ENCODE data around the gene PTPRQ.
"Not testable (repeated sequence)": the region's sequence is repeated elsewhere in the genome, so short reads cannot be mapped to it uniquely, and the experiment has no call there.

PTPRQ gene, protein sequence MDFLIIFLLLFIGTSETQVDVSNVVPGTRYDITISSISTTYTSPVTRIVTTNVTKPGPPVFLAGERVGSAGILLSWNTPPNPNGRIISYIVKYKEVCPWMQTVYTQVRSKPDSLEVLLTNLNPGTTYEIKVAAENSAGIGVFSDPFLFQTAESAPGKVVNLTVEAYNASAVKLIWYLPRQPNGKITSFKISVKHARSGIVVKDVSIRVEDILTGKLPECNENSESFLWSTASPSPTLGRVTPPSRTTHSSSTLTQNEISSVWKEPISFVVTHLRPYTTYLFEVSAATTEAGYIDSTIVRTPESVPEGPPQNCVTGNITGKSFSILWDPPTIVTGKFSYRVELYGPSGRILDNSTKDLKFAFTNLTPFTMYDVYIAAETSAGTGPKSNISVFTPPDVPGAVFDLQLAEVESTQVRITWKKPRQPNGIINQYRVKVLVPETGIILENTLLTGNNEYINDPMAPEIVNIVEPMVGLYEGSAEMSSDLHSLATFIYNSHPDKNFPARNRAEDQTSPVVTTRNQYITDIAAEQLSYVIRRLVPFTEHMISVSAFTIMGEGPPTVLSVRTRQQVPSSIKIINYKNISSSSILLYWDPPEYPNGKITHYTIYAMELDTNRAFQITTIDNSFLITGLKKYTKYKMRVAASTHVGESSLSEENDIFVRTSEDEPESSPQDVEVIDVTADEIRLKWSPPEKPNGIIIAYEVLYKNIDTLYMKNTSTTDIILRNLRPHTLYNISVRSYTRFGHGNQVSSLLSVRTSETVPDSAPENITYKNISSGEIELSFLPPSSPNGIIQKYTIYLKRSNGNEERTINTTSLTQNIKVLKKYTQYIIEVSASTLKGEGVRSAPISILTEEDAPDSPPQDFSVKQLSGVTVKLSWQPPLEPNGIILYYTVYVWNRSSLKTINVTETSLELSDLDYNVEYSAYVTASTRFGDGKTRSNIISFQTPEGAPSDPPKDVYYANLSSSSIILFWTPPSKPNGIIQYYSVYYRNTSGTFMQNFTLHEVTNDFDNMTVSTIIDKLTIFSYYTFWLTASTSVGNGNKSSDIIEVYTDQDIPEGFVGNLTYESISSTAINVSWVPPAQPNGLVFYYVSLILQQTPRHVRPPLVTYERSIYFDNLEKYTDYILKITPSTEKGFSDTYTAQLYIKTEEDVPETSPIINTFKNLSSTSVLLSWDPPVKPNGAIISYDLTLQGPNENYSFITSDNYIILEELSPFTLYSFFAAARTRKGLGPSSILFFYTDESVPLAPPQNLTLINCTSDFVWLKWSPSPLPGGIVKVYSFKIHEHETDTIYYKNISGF (N-terminal part only)

DNA sequence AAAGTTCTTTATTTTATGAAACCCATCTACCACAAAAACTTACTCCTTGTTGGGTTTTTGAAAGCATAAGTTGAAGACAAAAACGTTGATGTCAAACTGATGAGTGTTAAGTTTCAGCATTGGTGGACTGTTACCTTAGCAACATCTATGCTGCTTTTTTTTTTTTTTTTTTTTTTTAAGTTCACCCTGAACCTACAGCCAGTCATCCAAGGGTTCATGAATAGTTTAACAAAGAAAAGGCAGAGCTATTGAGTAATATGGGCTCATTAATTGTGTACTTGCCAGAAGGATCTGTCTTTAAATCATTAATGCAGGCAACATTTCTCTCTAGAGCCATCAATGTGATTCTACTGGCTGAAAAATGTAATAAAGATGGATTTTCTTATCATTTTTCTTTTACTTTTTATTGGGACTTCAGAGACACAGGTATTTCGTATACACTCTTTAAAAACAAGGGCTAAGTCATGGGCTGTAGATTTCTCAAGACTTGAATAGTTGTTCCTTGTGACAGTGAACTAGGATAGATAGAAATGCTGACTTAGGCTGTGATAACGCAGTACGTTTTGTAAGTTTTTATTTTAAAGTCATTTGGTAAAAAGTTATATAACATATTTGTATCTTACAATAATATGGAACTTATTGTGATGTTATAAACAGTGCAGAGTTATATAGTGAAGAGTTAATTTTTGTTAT, at the start of gene PTPRQ:
PTPRQ (plus strand) TSS at position 262 of the 693 bp plus-strand sequence; CDS start at position 373, 111 bp downstream.
- DNase-seq, result no peak

GRCh38 chr12:80400571-80400991, 43.5 kb upstream of the PTPRQ start:
- no peak for DNase-seq

DNA sequence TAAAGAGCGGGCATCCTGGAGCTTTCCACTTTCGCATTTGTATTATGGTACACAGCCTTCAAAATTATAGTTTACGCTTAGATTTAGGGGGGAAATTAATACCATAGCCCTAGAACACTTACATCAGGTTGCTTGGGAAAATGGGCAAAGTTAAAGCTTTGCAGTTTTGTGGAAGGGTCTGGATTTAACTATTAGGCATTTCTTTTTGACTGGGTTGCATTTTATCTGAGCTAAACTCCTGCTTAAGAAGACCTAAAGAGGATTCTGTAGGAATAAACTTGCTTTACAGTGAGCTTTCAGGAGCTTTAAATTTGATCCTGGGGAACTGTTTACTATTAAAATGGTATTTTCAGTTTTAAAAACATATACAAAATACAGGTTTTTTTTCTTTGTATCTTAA, 42.8 kb upstream of the PTPRQ start:
- no peak for DNase-seq

GRCh38 chr12:80404629-80405028, 39.4 kb upstream of the PTPRQ start:
- DNase-seq, result no peak

GRCh38 chr12:80406253-80406652, 37.8 kb upstream of the PTPRQ start:
- no peak for DNase-seq

DNA sequence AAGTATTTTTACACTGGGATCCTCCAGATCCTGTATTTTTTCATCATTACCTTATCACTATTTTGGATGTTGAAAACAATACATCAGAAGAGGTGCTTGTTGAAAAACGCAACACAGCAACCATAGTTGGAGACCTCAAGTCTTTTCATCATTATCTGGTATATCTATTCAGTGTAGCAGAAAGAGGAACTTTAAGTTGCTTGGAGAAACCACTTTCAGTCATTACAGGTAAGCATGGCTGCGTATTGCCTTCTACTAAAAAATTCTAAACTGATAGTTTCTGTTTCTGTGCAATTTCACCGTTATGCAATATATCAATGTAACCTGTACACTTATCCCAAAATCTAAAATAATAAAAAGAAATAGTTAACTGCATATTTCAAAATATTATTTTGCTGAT, 32.2 kb upstream of the PTPRQ start:
- no peak for DNase-seq

GRCh38 chr12:80412343-80412953, 31.6 kb upstream of the PTPRQ start:
- peak; percentile 74 for DNase-seq

- DNase-seq, result no peak
Observed at GRCh38 chr12:80413462-80413861, 30.6 kb upstream of the PTPRQ start.

DNA sequence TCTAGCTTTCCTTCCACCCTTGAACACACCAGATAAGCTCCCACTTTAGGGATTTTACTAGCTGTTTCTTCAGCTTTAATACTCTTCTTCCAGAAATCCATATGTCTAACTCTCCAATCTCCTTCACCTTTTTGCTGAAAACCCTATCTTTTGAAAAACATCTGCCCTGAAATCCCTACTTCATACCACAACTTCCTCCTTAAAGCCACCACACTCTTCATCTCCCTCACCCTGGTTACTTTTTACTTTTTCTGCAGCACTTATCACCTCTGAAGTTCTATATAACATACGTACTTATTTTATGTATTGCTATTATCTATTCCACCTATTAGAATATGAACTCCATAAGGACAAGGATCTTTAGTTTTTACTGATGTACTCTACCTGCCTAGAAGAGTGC, 28.6 kb upstream of the PTPRQ start:
- DNase-seq, result no peak

DNA sequence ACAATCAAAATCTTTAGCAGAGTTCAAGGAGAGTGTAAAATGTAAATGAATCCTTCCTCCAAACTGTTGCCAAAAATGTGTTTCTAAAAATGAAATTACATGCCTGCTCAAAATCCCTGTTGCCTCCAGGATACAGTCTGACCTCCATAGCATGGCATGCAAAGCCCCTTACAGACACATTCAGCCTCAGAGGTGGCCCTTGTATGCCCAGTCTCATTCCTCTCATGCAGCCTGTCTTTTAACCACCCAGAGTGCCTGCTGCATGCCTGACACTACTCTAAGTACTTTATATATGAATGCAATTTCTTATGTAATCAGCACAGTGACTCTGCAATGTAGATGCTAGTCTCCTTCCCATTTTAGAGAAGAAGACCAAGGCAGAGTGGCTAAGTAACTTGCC, 24.4 kb upstream of the PTPRQ start:
- no peak for DNase-seq

DNA sequence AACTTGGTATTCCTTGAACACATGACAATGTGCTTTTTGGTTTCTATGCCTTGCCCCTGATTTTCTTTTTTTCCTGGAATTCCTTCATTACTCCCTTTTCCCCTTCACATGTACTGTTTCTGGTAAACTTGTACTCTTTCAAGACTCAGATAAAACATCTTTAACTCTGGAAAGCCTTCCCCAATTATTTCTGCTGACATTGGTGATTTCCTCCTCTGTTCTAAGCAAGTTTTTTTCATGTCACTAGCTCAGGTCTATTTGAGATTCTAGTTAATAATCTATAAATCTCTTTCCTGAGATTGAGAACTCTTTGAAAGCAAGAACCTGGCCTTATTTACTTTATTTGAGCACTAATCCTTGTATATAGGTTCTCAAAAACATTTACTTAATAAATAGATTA, 24.0 kb upstream of the PTPRQ start:
- no peak for DNase-seq

GRCh38 chr12:80422550-80422949, 21.5 kb upstream of the PTPRQ start:
- no peak for DNase-seq

DNA sequence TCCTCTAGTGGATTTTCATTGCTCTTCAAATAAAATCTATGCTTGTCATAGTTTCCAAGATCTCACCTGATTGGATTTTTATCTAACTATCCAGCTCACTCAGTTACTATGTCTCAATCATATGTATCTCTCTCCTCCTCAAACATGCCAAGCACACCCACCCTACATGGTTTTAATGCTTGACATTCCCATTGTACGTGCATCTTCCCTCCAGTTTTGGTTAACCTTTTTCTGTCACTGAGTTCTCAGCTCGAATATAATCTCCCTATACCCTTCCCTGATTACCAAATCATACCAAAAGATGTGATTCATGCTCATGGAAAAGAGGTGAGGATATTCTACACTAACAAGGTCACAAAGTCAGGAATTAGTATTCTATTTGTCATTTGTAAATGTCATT, 12.0 kb upstream of the PTPRQ start:
- DNase-seq, result no peak

DNA sequence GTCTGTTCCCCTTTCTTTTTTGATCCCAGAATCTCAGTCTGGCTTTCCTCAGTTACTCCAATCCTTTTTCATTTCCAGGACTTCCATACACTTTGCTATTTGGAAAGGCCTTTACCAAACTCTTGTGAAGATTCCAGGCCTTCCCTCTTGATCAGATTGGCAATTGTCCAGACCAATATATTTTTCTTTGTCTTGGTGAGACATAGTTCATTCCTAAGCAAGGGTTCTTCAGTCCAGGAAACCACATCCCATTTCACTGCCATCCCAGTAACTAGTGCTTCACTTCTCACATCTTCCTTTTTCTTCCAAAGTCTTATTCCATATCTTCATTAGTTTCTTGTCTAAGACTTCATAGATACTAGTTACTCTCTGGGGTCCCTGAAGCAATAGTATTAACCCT, 2.1 kb upstream of the PTPRQ start:
- no peak for DNase-seq

- no peak for DNase-seq
Observed at GRCh38 chr12:80442426-80443222, 1.4 kb upstream of the PTPRQ start.

DNA sequence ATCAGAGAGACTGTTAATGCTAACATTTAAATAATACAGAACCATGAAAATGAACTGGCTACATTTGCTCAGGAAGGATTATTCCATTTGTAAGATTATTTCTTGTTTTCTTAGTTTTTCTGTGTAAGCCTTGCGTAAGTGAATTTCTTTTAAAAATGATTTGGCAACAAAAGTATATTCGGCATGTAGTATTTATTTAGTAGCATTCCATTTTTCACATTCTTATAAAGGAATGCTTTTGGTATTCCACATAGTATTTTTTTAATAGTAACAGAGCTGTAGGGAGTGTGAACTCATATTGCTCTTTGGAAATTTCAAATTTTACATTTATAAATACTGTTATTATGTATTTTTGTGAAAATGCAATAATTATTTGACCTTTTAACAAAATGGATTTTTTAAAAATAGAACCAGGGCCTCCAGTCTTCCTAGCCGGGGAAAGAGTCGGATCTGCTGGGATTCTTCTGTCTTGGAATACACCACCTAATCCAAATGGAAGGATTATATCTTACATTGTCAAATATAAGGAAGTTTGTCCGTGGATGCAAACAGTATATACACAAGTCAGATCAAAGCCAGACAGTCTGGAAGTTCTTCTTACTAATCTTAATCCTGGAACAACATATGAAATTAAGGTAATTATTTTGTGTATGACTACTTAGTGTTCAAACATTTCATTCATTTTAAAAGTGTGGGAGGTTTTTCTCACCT, 1.2 kb downstream of the PTPRQ start:
- DNase-seq, result no peak

- DNase-seq, result no peak
Observed at GRCh38 chr12:80456513-80456912, 12.5 kb downstream of the PTPRQ start.

DNA sequence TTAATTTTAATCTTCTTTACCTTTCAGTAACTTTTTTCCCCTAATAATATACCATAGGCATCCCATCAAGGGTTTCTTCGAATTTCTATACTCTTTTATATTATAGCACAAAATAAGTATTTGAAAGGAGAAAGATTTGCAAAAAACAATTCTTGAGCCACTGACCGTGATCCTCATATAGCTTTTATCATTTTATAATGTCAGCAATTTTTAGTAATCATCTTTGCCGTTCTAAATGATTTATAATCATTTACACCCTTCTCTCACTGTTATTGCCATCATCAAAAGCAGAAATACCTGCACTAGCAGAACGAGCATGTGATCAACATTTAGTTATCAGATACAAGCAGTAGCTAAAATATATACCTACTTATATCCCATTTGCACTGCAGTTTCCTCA, 16.9 kb downstream of the PTPRQ start:
- DNase-seq, result no peak

DNA sequence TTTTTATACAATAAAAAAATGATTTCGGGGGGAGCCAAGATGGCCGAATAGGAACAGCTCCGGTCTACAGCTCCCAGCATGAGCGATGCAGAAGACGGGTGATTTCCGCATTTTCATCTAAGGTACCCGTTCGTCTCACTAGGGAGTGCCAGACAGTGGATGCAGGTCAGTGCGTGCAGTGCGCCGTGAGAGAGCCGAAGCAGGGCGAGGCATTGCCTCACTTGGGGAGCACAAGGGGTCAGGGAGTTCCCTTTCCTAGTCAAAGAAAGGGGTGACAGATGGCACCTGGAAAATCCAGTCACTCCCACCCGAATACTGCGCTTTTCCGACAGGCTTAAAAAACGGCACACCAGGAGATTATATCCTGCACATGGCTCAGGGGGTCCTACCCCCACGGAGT, 17.8 kb downstream of the PTPRQ start:
- not testable (repeated sequence) for DNase-seq

DNA sequence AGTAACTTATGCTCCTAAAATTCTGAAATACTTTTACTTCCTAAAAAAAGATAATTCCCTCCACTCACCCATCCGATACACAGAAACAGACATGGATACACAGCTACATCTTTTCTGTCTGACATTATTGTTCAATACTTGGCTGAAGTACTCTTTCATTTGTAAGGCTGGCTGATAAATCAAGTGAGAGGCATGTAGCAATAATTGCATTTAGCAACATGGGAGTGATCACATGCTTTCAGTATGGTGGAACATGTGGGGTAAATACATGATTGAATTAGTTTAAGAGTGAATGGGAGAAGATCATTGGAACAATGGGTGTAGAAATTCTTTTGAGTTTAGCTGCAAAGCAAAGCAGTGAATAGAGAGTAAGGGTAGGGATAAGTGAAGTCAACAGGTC, 25.6 kb downstream of the PTPRQ start:
- DNase-seq, result no peak

DNA sequence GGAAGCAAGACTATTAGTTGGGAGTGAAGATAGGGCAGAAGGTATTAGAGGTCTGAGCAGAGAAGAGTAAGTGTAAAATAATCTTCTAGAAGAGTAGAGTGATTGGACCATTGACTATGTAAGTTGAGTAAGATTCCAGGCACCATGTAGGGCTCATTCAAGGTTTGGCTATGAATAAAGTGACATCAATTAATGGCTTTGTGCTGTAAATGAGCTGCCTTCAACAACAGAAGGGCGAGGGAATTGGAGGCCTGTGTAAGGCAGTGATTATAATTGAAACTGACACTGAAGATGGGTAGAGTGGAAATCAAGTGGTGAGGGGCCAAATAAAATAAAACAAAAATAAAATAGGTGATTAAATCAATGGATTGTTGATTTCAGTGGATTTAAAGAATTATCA, 26.4 kb downstream of the PTPRQ start:
- no peak for DNase-seq

Measured in NCI-H1436 (cell line).